IPS DF 6.9 (cell line): Measurements from ENCODE around the gene PASK.

Experiments
- DNase-seq: peaks from one replicate; pipeline ENCODE4 v3.0.0-alpha.2; 2013; ENCODE audit warnings: low read depth, low spot score
- H3K27ac ChIP-seq: one replicate; pipeline ENCODE4 v1.5.1; 2013; ENCODE audit warnings: low read length, control low read depth
- H3K27me3 ChIP-seq: 2 replicates; pipeline ENCODE4 v1.6.1; 2013; ENCODE audit warnings: mild to moderate bottlenecking, low read length; ENCODE audit not compliant: control insufficient read depth, insufficient read depth
- H3K36me3 ChIP-seq: 2 replicates; pipeline ENCODE4 v1.6.1; 2013; ENCODE audit warnings: low read length; ENCODE audit not compliant: control insufficient read depth, insufficient read depth
- H3K4me1 ChIP-seq: 2 replicates; pipeline ENCODE4 v1.6.1; 2013; ENCODE audit warnings: low read length; ENCODE audit not compliant: control insufficient read depth, insufficient read depth
- H3K4me3 ChIP-seq: 2 replicates; pipeline ENCODE4 v1.5.1; 2013; ENCODE audit warnings: mild to moderate bottlenecking, low read length
- H3K9me3 ChIP-seq: 2 replicates; pipeline ENCODE4 v1.6.1; 2013; ENCODE audit warnings: low read length, inconsistent platforms; ENCODE audit not compliant: control insufficient read depth, insufficient read depth
- WGBS: extraction: QIAGEN DNeasy Blood & Tissue Kit; methylation state at CpG from one replicate; pipeline ENCODE4 v1.1.7; 2013; ENCODE audit warnings: mixed read lengths, missing lambda C conversion rate; ENCODE audit not compliant: insufficient read length, insufficient coverage; 5-methylcytosine and 5-hydroxymethylcytosine counted together

PASK gene

GRCh38 chr2:241081190-241081642 lies 68.1 kb downstream of the PASK start:
- no peaks in the 10 kb centered on the region for H3K9me3 ChIP-seq
- WGBS, result no CpG with 5 or more reads among the region's 9 CpGs
- no peaks in the 10 kb centered on the region for H3K36me3 ChIP-seq
- no peak overlapping the region for H3K27ac ChIP-seq
- H3K4me1 ChIP-seq, result no peaks in the 10 kb centered on the region
- no peak overlapping the region for H3K4me3 ChIP-seq
- no peak for DNase-seq
- no peaks in the 10 kb centered on the region for H3K27me3 ChIP-seq

- no peaks in the 10 kb centered on the region for H3K27me3 ChIP-seq
- H3K4me1 ChIP-seq, result no peaks in the 10 kb centered on the region
- no CpG with 5 or more reads among the region's 18 CpGs for WGBS
- DNase-seq, result no peak
- no peak overlapping the region for H3K27ac ChIP-seq
- no peaks in the 10 kb centered on the region for H3K36me3 ChIP-seq
- H3K9me3 ChIP-seq, result no peaks in the 10 kb centered on the region
- no peak overlapping the region for H3K4me3 ChIP-seq
Measured at GRCh38 chr2:241080405-241081189, 68.7 kb downstream of the PASK start.

DNA sequence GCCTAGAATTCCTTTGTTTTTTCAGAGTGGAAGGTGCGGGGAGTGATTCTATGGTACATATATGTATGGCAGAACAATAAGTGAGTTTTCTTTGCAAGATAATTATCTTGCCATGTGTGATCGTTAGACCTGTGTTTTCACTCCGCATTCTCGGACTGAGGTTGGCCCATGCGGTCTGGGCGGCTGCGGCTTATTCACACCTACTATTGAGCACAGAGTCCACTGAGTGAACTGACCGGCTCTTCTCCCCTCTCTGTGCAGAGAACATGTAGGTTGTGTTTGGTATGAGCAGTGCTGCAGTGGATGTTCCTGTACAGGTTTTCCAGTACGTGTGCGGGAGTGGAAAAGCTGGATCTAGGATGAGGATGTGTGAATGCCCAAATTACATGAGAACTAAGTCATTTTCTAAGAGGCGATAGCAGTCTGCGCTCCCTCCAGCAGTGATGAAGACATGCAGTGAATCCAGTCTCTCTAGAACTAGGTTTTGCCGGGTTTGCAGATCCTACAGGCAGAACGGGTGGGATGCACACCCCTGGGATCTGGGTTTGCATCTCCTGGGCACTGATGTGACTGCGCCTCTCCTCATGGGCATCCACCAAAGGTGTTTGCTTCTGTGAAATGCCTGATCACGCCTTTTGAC lies 74.3 kb downstream of the PASK start:
- no peak overlapping the region for H3K27ac ChIP-seq
- no peaks in the 10 kb centered on the region for H3K4me1 ChIP-seq
- WGBS, result no CpG with 5 or more reads among the region's 16 CpGs
- no peaks in the 10 kb centered on the region for H3K36me3 ChIP-seq
- H3K4me3 ChIP-seq, result no peak overlapping the region
- H3K9me3 ChIP-seq, result no peaks in the 10 kb centered on the region
- no peak for DNase-seq
- H3K27me3 ChIP-seq, result no peaks in the 10 kb centered on the region

DNA sequence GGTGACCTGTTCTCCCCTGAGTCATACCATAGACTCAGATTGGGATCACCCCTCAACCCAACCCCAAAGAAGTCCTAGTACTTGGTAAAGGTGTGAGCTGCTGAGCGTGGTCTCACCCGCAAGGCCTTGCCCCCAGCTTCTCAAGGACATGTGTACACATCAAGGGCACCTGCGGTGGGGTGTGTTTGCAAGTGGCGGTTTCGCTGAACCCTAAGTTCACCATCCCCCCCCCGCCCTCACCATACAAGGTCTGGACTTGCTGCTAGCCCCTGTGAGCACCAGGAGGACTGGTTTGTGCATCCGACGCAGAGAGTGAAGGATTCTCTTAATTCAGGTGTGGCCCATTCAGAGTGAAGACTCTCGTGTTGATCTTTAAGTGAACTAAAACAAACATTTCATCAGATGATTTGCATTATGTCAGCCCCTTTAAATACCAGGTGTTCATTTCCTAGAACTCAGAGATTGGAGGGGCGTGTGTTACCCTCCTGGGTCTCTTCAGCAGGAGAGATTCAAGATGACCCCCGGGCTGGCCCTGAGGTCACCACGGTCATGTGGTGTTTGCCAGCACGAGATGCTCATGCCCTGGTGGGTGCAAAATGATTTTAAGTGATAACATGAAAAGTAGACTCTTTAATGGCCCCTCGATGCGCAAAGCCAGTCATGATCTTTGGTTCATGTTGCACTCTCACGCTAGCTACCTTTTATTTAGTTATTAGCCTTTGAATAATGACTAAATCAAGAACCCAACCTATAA lies 75.0 kb downstream of the PASK start:
- Histone ChIP-seq H3K4me3 (no peak overlapping the region), H3K27ac (no peak overlapping the region), H3K9me3 (no peaks in the 10 kb centered on the region), H3K27me3 (no peaks in the 10 kb centered on the region), H3K36me3 (no peaks in the 10 kb centered on the region), H3K4me1 (no peaks in the 10 kb centered on the region)
- DNase-seq, result no peak
- no CpG with 5 or more reads among the region's 16 CpGs for WGBS

- no peaks in the 10 kb centered on the region for H3K9me3 ChIP-seq
- H3K4me1 ChIP-seq, result no peaks in the 10 kb centered on the region
- H3K36me3 ChIP-seq, result no peaks in the 10 kb centered on the region
- no peak overlapping the region for H3K27ac ChIP-seq
- DNase-seq, result no peak
- H3K27me3 ChIP-seq, result no peaks in the 10 kb centered on the region
- no peak overlapping the region for H3K4me3 ChIP-seq
- WGBS, result no CpG with 5 or more reads among the region's 25 CpGs
Measured at GRCh38 chr2:241073166-241074064, 75.9 kb downstream of the PASK start.

DNA sequence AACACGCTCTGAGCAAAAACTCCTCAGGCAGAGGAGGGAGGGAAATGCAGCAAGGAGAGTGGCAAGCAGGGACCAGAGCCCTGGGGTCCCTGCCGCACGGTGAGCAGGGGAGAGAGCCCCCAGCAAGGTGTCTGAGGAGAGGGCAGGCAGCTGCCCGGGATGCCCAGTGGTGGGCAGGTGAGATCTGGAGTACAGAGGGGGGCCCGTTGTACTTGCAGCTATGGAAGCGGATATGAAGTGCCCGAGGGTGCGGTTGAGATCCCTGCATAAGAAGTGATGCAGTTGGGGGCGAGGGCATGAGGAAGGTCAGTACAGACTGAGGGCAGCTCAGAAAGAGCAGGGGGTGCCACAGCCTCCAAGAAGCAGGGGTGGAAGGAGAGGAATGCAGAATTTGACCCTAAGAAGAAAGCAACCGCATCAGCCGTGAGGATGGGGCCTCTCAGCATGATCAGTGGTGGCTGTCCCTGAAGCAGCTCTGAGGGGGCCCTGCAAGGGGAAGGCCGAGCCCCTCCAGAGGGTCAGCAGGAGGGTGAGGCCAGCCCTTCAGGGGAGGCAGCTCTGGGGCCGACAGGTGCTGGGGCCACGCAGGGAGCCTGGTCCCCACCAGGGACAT lies 76.6 kb downstream of the PASK start:
- whole genome bisulfite sequencing, result no CpG with 5 or more reads among the region's 14 CpGs
- H3K4me1 ChIP-seq, result no peaks in the 10 kb centered on the region
- no peak overlapping the region for H3K27ac ChIP-seq
- H3K27me3 ChIP-seq, result no peaks in the 10 kb centered on the region
- no peaks in the 10 kb centered on the region for H3K9me3 ChIP-seq
- H3K36me3 ChIP-seq, result no peaks in the 10 kb centered on the region
- H3K4me3 ChIP-seq, result no peak overlapping the region
- DNase-seq, result no peak

DNA sequence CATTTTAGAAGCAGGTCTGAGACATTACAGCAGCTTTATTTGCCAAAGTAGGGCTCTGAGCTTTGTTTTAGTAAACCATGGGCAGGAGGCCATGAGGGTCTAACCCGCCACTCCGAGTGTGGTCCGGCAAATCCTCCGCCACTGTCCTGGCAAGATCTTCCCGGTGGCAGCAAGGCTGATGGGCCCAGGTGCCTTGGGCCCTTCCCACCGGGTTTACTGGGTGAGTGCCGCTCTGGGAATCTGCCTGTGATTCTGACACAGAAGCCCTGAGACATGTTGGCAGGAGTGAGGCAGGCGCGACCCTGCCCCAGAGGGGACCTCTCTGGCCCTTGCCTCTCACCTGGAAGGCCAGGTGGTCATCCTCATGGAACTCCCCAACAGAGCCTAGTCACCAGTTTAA lies 77.1 kb downstream of the PASK start:
- no peaks in the 10 kb centered on the region for H3K36me3 ChIP-seq
- no peaks in the 10 kb centered on the region for H3K9me3 ChIP-seq
- WGBS, result no CpG with 5 or more reads among the region's 9 CpGs
- H3K4me1 ChIP-seq, result no peaks in the 10 kb centered on the region
- H3K27me3 ChIP-seq, result no peaks in the 10 kb centered on the region
- H3K27ac ChIP-seq, result no peak overlapping the region
- DNase-seq, result no peak
- no peak overlapping the region for H3K4me3 ChIP-seq

DNA sequence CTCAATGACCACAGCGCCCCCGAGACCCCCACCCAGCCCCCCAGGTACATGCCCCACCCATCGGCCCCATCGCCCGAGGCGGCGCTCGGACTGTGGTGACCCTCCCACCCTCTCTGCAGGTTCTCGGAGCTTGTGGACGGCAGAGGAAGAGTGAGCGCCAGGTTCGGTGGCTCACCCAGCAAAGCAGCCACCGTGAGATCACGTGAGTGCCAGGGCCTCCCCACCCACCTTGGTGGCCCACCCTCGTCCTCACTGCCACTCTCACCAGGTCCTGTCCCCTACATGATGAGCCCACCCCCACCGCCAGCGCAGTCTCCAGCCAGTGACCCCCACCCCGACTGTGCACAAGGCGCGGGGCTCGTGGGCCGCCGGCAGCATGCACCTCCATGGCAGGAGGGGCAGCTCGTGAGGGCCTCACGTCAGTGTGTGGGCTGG lies 77.6 kb downstream of the PASK start:
- DNase-seq, result no peak
- no peaks in the 10 kb centered on the region for H3K36me3 ChIP-seq
- H3K27me3 ChIP-seq, result no peaks in the 10 kb centered on the region
- no peaks in the 10 kb centered on the region for H3K4me1 ChIP-seq
- WGBS, result no CpG with 5 or more reads among the region's 25 CpGs
- H3K9me3 ChIP-seq, result no peaks in the 10 kb centered on the region
- H3K27ac ChIP-seq, result no peak overlapping the region
- H3K4me3 ChIP-seq, result no peak overlapping the region

DNA sequence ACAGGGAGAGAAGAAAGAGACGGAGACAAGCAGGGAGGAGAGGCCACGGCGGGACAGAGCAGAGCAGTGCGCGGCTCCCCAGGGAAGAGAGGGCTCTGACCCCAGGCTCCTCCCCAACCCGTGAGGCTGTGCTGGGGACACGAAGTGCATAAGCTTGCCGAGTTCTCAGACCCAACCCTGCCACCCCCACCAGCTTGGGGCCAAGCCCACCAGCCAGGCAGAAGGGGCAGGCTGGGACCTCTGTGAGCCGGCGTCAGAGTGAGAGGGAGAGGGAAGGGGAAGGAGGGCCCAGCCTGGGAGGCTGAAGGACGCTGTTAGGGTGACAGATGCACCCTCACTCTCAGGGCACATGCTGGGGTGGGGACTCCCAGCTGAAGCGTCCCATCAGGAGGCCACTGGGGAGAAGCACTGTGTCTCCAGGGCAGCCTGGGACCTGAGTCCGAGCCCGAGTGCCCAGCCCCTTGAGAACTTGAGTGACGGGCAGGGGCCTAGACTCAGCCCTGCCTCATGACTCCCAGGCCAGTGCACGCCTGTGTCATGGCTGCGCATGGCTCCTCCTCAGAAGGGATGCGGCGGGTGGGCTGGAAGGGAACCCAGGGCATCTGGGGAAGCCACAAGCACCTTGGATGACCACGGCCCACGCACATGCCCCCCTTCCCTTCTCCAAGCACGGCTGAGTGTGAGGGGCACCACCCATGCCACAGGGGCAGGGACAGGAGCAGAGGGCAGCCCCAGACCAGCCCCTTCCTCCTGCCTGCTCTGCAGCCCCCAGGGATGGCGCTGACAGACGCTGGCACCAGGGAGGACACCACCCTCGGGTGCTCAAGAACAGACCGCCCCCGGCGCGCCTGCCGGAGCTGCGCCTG lies 78.2 kb downstream of the PASK start:
- no peaks in the 10 kb centered on the region for H3K4me1 ChIP-seq
- H3K9me3 ChIP-seq, result no peaks in the 10 kb centered on the region
- WGBS, result no CpG with 5 or more reads among the region's 31 CpGs

More for the DNA sequence above, 78.2 kb downstream of the PASK start:
- H3K4me3 ChIP-seq, result no peak overlapping the region
- no peaks in the 10 kb centered on the region for H3K36me3 ChIP-seq
- DNase-seq, result no peak
- no peak overlapping the region for H3K27ac ChIP-seq
- H3K27me3 ChIP-seq, result no peaks in the 10 kb centered on the region
